ENCODE results near the gene DPYSL4.

DNA sequence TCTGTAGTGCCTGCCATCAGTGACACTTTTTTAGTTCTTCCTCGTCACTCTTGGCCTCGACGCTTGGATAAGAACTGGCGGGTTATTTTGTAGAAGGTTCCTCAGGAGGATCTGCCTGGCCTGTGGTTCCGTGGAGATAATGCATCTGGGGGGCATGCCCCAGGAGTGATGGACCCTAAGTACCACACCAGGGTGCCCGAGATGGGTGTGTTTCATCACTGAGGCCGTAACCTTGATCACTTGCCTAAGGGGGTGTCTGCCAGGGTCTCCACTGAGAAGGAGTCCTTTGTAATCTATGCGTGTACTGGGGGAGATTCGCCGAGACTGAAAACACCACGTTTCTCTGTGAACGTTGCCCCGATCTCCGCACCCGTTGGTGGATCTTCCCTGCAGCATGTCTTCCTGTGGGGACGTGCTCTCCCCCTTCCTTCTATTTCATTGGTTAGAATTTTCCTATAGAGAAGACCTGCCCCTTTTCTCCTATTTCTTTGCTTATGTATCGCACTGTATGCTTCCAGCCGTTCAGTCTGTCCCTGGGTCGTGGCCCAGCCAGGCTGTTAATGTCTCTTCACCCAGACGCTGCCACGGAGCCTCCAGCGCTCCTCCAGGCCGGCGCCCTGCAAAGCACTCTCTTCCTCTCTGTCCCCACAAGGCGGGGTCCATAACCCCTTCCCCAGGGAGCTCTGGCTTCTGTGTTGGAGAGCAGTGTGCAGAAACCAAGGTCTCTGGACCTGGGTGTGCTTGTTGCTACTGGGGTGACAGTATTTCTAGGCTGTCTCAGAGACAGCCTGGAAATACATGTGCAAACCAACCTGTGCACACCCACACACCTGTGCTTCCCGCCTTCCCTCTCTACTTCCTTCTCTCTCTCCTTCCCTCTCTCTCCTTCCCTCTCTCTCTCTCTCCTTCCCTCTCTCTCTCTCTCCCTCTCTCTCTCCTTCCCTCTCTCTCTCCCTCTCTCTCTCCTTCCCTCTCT lies 14.4 kb upstream of the DPYSL4 start:
- TF ChIP-seq, protein P1, sequence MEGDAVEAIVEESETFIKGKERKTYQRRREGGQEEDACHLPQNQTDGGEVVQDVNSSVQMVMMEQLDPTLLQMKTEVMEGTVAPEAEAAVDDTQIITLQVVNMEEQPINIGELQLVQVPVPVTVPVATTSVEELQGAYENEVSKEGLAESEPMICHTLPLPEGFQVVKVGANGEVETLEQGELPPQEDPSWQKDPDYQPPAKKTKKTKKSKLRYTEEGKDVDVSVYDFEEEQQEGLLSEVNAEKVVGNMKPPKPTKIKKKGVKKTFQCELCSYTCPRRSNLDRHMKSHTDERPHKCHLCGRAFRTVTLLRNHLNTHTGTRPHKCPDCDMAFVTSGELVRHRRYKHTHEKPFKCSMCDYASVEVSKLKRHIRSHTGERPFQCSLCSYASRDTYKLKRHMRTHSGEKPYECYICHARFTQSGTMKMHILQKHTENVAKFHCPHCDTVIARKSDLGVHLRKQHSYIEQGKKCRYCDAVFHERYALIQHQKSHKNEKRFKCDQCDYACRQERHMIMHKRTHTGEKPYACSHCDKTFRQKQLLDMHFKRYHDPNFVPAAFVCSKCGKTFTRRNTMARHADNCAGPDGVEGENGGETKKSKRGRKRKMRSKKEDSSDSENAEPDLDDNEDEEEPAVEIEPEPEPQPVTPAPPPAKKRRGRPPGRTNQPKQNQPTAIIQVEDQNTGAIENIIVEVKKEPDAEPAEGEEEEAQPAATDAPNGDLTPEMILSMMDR (IDR thresholded peaks at IDR 0.05) = no peak
- no peak for TF ChIP-seq POLR2A (IDR thresholded peaks at IDR 0.05)

All from testis (tissue), 2 donors.